ENCODE data around the gene FCN2.

DNA sequence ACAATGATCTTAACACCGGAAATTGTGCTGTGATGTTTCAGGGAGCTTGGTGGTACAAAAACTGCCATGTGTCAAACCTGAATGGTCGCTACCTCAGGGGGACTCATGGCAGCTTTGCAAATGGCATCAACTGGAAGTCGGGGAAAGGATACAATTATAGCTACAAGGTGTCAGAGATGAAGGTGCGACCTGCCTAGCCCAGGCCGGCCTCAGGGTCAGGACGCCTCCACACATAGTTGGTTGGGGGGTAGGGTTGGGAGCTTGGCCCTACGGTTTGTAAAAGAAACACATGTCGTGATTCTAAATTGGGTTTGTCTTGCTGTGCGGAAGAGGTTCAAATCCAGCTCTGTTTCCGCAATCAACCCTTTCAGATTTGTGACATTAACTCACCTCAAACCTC is 6.6 kb downstream of the FCN2 start:
- no peak for TF ChIP-seq CTCF (IDR thresholded peaks at IDR 0.05)
- TF ChIP-seq POLR2A (IDR thresholded peaks at IDR 0.05): no peak

Data from Peyer's patch (tissue), 4 donors.